SK-N-SH treated with all-trans-retinoic acid at 6 μM for 48 hours (cell line): Measurements from ENCODE around the gene BICC1.

Experiments
- ATAC-seq: fragments of 200-7000 bp; cut with Tn5 transposase; 3 replicates; pipeline ENCODE4 v1.9.1; 2020; ENCODE audit warnings: mild to moderate bottlenecking, moderate library complexity
- CSDC2 ChIP-seq: fragments of 250-450 bp; sonication (Bioruptor Pico); IDR thresholded peaks from 2 replicates; pipeline ENCODE4 v1.5.0; 2020; ENCODE audit warnings: mild to moderate bottlenecking, moderate library complexity
- GLIS3 ChIP-seq: fragments of 250-450 bp; sonication (Bioruptor Pico); IDR thresholded peaks from 2 replicates; pipeline ENCODE4 v1.5.0; 2020; ENCODE audit warnings: mild to moderate bottlenecking, moderate library complexity
- OSR1 ChIP-seq: fragments of 250-450 bp; sonication (Bioruptor Pico); IDR thresholded peaks from 2 replicates; pipeline ENCODE4 v1.8.0; 2022; ENCODE audit warnings: moderate library complexity, mild to moderate bottlenecking, inconsistent platforms
- POU6F1 ChIP-seq: fragments of 250-450 bp; sonication (Bioruptor Pico); IDR thresholded peaks from 2 replicates; pipeline ENCODE4 v1.8.0; 2021; ENCODE audit warnings: low read depth, mild to moderate bottlenecking, moderate library complexity, borderline replicate concordance
- RARB ChIP-seq: fragments of 250-450 bp; sonication (Bioruptor Pico); IDR thresholded peaks from 2 replicates; pipeline ENCODE4 v1.8.0; 2021; ENCODE audit warnings: mild to moderate bottlenecking, moderate library complexity
- ZFP3 ChIP-seq: fragments of 250-450 bp; sonication (Bioruptor Pico); IDR thresholded peaks from 2 replicates; pipeline ENCODE4 v1.5.0; 2020; ENCODE audit warnings: mild to moderate bottlenecking, moderate library complexity
- ZFP30 ChIP-seq: fragments of 450-650 bp; formaldehyde crosslinking; IDR thresholded peaks from 2 replicates; pipeline ENCODE4 v1.5.0; 2022; ENCODE audit warnings: mild to moderate bottlenecking, moderate library complexity
- ZNF70 ChIP-seq: fragments of 450-650 bp; formaldehyde crosslinking; IDR thresholded peaks from 2 replicates; pipeline ENCODE4 v1.5.0; 2020; ENCODE audit warnings: mild to moderate bottlenecking, moderate library complexity

The BICC1 gene

GRCh38 chr10:58870070-58870469 lies 357.4 kb downstream of the BICC1 start:
- TF ChIP-seq ZNF70 (CRISPR knock-in tag): no peak
- ATAC-seq: no peak

DNA sequence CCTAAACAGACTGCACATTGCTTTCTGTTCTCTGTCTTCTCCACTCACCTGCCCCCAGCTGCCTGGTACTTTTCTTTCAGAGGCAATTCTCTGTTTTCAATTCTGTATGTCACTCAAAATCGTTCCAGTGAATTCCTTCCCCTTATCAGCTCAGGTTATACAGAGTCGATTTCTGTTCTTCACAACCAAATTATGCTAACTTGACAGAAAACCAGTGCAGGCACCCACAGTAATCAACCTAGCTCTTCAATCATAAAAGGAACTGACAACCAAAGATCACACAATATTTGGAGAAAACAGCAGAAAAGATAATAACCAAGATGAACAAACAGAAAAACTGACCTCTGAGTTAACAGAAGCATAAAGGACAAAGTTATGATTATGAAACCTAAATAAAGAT lies 360.5 kb downstream of the BICC1 start:
- no peak for ATAC-seq
- TF ChIP-seq ZFP30 (CRISPR knock-in tag) (no peak), ZFP3 (no peak), RARB (no peak), POU6F1 (CRISPR knock-in tag) (no peak), GLIS3 (CRISPR knock-in tag) (no peak), OSR1 (CRISPR knock-in tag) (no peak), CSDC2 (no peak)
